ENCODE measurements around the gene RAB6A.

GRCh38 chr11:73729594-73730206 is 31.2 kb downstream of the RAB6A start:
- TF ChIP-seq EZH2 (IDR thresholded peaks at IDR 0.05) (no peak), POLR2AphosphoS5 (IDR thresholded peaks at IDR 0.05; ENCODE audit: borderline replicate concordance, low read depth, low read length) (no peak)
